ENCODE measurements around the gene C7orf57. TPM values are rescaled to one million over a fixed set of nuclear protein-coding genes. Genes with fewer than 3 reads are reported as not detected.

Gene C7orf57
- total and polyA plus RNA-seq, 2 experiments from 2014 or later, result 0.42 to 2.1 TPM

DNA sequence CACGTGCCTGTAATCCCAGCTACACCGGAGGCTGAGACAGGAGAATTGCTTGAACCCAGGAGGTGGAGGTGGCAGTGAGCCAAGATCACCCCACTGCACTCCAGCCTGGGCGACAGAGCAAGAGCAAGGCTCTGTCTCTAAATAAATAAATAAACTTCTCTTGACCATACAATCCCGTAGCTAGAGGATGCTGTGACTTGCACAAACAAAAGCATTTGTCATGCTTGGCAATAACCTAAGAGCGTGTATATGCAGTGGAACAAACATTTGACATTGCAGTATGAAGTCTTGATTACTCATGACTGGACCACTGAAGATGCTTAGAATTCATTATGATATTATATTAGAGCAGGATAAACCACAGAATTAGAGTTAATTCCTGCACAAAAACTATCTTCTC, 1.4 kb upstream of the C7orf57 start:
- Mint-ChIP-seq H3K4me1 (peaks cover 28% of the 10 kb centered on the region), H3K4me3 (no peak overlapping the region), H3K36me3 (ENCODE audit: low read depth) (no peaks in the 10 kb centered on the region), H3K27me3 (ENCODE audit: insufficient read depth, low read depth, poor library complexity) (peaks cover 31% of the 10 kb centered on the region), H3K9me3 (no peaks in the 10 kb centered on the region), H3K27ac (no peak overlapping the region)
- no peak overlapping the region for H3K27ac ChIP-seq (ENCODE audit: low read depth)
- TF ChIP-seq EZH2phosphoT487 (IDR thresholded peaks at IDR 0.05; ENCODE audit: unreplicated experiment) (no peak), ZNF331 (CRISPR knock-in tag; IDR thresholded peaks at IDR 0.05; ENCODE audit: low read depth) (no peak), CREB1 (CRISPR knock-in tag; IDR thresholded peaks at IDR 0.05; ENCODE audit: low read depth) (no peak), ZNF114 (CRISPR knock-in tag; IDR thresholded peaks at IDR 0.05) (no peak), STAT1 (IDR thresholded peaks at IDR 0.05; ENCODE audit: unreplicated experiment) (no peak)
- TF ChIP-seq, protein P1, sequence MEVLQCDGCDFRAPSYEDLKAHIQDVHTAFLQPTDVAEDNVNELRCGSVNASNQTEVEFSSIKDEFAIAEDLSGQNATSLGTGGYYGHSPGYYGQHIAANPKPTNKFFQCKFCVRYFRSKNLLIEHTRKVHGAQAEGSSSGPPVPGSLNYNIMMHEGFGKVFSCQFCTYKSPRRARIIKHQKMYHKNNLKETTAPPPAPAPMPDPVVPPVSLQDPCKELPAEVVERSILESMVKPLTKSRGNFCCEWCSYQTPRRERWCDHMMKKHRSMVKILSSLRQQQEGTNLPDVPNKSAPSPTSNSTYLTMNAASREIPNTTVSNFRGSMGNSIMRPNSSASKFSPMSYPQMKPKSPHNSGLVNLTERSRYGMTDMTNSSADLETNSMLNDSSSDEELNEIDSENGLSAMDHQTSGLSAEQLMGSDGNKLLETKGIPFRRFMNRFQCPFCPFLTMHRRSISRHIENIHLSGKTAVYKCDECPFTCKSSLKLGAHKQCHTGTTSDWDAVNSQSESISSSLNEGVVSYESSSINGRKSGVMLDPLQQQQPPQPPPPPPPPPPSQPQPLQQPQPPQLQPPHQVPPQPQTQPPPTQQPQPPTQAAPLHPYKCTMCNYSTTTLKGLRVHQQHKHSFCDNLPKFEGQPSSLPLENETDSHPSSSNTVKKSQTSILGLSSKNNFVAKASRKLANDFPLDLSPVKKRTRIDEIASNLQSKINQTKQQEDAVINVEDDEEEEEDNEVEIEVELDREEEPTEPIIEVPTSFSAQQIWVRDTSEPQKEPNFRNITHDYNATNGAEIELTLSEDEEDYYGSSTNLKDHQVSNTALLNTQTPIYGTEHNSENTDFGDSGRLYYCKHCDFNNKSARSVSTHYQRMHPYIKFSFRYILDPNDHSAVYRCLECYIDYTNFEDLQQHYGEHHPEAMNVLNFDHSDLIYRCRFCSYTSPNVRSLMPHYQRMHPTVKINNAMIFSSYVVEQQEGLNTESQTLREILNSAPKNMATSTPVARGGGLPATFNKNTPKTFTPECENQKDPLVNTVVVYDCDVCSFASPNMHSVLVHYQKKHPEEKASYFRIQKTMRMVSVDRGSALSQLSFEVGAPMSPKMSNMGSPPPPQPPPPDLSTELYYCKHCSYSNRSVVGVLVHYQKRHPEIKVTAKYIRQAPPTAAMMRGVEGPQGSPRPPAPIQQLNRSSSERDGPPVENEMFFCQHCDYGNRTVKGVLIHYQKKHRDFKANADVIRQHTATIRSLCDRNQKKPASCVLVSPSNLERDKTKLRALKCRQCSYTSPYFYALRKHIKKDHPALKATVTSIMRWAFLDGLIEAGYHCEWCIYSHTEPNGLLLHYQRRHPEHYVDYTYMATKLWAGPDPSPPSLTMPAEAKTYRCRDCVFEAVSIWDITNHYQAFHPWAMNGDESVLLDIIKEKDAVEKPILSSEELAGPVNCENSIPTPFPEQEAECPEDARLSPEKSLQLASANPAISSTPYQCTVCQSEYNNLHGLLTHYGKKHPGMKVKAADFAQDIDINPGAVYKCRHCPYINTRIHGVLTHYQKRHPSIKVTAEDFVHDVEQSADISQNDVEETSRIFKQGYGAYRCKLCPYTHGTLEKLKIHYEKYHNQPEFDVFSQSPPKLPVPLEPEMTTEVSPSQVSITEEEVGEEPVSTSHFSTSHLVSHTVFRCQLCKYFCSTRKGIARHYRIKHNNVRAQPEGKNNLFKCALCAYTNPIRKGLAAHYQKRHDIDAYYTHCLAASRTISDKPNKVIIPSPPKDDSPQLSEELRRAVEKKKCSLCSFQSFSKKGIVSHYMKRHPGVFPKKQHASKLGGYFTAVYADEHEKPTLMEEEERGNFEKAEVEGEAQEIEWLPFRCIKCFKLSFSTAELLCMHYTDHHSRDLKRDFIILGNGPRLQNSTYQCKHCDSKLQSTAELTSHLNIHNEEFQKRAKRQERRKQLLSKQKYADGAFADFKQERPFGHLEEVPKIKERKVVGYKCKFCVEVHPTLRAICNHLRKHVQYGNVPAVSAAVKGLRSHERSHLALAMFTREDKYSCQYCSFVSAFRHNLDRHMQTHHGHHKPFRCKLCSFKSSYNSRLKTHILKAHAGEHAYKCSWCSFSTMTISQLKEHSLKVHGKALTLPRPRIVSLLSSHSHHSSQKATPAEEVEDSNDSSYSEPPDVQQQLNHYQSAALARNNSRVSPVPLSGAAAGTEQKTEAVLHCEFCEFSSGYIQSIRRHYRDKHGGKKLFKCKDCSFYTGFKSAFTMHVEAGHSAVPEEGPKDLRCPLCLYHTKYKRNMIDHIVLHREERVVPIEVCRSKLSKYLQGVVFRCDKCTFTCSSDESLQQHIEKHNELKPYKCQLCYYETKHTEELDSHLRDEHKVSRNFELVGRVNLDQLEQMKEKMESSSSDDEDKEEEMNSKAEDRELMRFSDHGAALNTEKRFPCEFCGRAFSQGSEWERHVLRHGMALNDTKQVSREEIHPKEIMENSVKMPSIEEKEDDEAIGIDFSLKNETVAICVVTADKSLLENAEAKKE (CRISPR knock-in tag; IDR thresholded peaks at IDR 0.05), result no peak
- TF ChIP-seq, protein P2, sequence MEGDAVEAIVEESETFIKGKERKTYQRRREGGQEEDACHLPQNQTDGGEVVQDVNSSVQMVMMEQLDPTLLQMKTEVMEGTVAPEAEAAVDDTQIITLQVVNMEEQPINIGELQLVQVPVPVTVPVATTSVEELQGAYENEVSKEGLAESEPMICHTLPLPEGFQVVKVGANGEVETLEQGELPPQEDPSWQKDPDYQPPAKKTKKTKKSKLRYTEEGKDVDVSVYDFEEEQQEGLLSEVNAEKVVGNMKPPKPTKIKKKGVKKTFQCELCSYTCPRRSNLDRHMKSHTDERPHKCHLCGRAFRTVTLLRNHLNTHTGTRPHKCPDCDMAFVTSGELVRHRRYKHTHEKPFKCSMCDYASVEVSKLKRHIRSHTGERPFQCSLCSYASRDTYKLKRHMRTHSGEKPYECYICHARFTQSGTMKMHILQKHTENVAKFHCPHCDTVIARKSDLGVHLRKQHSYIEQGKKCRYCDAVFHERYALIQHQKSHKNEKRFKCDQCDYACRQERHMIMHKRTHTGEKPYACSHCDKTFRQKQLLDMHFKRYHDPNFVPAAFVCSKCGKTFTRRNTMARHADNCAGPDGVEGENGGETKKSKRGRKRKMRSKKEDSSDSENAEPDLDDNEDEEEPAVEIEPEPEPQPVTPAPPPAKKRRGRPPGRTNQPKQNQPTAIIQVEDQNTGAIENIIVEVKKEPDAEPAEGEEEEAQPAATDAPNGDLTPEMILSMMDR (conservative IDR thresholded peaks at IDR 0.05; ENCODE audit: low read depth in 2 of 2), result no peak
- no peaks in the 10 kb centered on the region for H3K36me3 ChIP-seq (ENCODE audit: insufficient read depth)
- DNase-seq (ENCODE audit: low spot score), result no peak
- H4K20me1 ChIP-seq (replicated peaks; ENCODE audit: insufficient read depth), result no peaks in the 10 kb centered on the region
- no peak overlapping the region for H2AFZ ChIP-seq
- H3K4me1 ChIP-seq (ENCODE audit: insufficient read depth), result peaks cover 17% of the 10 kb centered on the region
- no peak overlapping the region for H3K4me2 ChIP-seq
- ATAC-seq, result no peak
- peaks cover 37% of the 10 kb centered on the region for H3K27me3 ChIP-seq (ENCODE audit: insufficient read depth)
- H3K79me2 ChIP-seq (replicated peaks; ENCODE audit: insufficient read depth), result no peaks in the 10 kb centered on the region
- H3K4me3 ChIP-seq, result no peak overlapping the region
- no peaks in the 10 kb centered on the region for H3F3A ChIP-seq (replicated peaks; ENCODE audit: low read depth)
- H3K9me2 ChIP-seq (ENCODE audit: insufficient read depth), result no peaks in the 10 kb centered on the region
